Kidney epithelial cell (primary cell): Measurements from ENCODE around the gene CBX5. TPM values are rescaled to one million over a fixed set of nuclear protein-coding genes. Genes with fewer than 3 reads are reported as not detected.
"Not testable (repeated sequence)": the region's sequence is repeated elsewhere in the genome, so short reads cannot be mapped to it uniquely, and the experiment has no call there.

Experiments used
- DNase-seq: peaks from one replicate; pipeline ENCODE4 v3.0.0-alpha.2; 2010; ENCODE audit warnings: low read depth
- H3K27me3 ChIP-seq: 2 replicates; pipeline ENCODE4 v1.6.0; 2011; ENCODE audit warnings: low read length; ENCODE audit not compliant: control insufficient read depth, insufficient read depth
- H3K36me3 ChIP-seq: 2 replicates; pipeline ENCODE4 v1.5.1; 2011; ENCODE audit warnings: low read length; ENCODE audit not compliant: control insufficient read depth, insufficient read depth
- H3K4me3 ChIP-seq: 2 replicates; pipeline ENCODE4 v1.5.1; 2011; ENCODE audit warnings: low read depth, mild to moderate bottlenecking, control low read depth, low read length
- total RNA-seq: library from RNA; depleted of rRNA; stranded (reverse); fragments of >200 nt; gene quantifications from 2 replicates; pipeline ENCODE4 v1.2.3, GENCODE V29; 2015
- TF ChIP-seq, protein P1 (sequence below): IDR thresholded peaks from 2 replicates; pipeline ENCODE4 v1.5.1; 2011; ENCODE audit warnings: mild to moderate bottlenecking, moderate library complexity, low read length, control low read depth, inconsistent platforms; ENCODE audit not compliant: insufficient read depth, poor library complexity, severe bottlenecking

Gene CBX5
- total RNA-seq, 1 donor from 2014 or later = 63.8 TPM

DNA sequence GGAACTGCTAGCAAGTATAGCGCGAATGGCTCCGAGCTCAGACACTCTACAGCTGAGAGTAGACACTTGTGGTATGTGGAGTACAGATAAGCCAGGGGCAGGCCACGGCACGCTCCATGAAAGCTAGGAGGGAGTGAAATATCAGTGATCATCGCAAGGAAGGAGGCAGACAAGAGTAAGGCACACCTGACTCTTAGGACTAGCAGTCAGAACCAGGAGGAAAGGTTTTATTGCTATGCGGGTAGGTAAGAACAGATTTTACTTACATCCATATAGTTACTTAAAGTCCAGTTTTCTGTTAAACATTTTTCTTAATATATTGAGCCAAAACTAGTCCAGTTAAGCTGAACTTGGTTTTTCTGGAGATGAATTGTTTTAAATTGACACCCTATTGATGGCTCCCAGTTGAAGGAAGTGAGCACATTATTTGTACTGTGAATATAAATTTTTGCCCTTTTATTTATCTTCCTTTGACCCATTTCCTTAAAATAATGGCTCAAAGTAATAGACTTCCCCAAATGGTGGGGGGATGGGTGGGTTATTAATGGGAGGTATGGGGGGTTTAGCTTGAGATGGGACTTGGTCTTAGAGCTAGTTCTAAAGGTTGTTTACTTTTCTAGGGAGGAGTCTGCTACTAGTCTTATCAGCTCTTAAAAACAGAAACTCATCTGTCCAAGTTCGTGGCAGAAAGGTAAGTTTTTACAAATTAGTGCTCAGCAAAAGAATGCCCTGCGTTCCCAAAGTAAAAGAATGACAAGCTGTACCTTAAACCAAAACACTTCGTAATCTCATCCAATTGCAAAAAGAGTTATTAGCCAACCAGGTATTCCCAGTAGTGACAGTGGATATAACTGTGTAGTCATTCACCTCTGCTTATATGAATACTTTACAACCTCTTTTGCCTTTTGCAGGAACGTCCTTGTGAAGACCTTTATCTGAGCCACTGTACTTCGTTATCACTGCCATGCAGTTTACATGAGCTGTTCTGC lies 6.4 kb upstream of the CBX5 start:
- no peak overlapping the region for H3K4me3 ChIP-seq

DNA sequence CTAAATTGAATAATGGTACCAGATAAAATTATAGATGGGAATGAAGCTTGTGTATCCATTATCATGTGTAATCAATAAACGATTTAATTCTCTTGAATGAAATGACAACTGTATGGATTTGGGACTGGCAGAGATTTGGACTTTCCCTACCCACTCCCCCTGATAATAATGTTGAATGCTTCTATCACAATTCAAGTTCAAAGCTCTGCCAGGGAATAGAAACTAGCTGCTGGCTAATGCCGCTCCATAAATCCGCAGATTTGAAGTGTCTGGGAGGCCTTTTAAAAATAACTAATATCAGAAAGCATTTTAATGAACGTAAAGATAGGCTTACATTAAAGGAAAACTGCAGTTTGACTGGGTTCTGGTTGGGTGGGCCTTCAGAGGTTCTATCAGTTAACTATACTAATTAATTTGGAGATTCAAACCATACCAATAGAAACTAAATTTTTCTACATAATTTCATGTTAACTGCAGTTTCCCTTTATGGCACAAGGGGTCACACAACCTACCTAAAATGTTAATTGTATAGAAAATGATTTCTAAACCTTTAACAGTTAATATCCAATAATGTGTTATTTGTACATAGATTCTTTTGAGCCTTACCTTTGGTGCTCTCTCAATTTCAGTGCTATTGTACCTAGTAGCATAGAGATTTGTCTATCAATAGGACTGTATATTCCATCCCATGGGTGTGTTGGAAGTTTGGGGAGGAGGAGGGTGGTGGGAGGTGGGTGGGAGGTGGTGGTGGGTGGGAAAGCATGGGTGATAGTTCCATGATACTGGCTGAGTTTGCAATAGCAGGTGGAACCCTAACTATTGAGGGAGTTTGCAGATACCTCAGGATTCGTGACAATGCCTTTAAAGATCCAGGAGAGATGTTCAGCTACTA lies 5.5 kb upstream of the CBX5 start:
- peaks cover 7% of the 10 kb centered on the region for H3K36me3 ChIP-seq
- H3K4me3 ChIP-seq = no peak overlapping the region
- DNase-seq = no peak
- TF ChIP-seq, protein P1, sequence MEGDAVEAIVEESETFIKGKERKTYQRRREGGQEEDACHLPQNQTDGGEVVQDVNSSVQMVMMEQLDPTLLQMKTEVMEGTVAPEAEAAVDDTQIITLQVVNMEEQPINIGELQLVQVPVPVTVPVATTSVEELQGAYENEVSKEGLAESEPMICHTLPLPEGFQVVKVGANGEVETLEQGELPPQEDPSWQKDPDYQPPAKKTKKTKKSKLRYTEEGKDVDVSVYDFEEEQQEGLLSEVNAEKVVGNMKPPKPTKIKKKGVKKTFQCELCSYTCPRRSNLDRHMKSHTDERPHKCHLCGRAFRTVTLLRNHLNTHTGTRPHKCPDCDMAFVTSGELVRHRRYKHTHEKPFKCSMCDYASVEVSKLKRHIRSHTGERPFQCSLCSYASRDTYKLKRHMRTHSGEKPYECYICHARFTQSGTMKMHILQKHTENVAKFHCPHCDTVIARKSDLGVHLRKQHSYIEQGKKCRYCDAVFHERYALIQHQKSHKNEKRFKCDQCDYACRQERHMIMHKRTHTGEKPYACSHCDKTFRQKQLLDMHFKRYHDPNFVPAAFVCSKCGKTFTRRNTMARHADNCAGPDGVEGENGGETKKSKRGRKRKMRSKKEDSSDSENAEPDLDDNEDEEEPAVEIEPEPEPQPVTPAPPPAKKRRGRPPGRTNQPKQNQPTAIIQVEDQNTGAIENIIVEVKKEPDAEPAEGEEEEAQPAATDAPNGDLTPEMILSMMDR = peak; percentile 21
- H3K27me3 ChIP-seq = no peaks in the 10 kb centered on the region

More for the DNA sequence above, 6.4 kb upstream of the CBX5 start:
- Histone ChIP-seq H3K27me3 (no peaks in the 10 kb centered on the region), H3K36me3 (peaks cover 7% of the 10 kb centered on the region)
- DNase-seq = no peak
- TF ChIP-seq, protein P1 = no peak

DNA sequence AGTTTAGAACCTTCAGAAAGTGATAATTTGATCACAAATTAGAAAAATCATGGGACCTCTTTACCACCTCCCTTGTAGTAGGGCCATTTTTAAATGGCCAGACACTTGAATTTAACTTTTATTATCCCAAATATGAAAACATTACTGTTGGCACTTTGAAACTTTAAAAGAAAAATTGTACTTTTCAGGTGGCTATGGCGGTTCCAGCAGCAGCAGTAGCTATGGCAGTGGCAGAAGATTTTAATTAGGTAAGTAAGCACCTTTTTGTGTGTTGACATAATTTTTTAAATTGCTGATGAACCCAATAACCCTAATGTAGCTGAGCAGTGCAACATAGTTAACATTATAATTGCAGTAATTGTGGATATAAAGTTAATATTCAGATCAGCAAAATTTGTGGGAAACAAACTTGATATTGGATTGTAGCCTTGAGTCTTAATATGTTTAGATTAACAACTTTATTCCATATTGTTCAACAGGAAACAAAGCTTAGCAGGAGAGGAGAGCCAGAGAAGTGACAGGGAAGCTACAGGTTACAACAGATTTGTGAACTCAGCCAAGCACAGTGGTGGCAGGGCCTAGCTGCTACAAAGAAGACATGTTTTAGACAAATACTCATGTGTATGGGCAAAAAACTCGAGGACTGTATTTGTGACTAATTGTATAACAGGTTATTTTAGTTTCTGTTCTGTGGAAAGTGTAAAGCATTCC lies 4.3 kb upstream of the CBX5 start:
- not testable (repeated sequence) for H3K27me3 ChIP-seq, DNase-seq, H3K36me3 ChIP-seq
- peak overlapping the region; percentile 99 for H3K4me3 ChIP-seq

DNA sequence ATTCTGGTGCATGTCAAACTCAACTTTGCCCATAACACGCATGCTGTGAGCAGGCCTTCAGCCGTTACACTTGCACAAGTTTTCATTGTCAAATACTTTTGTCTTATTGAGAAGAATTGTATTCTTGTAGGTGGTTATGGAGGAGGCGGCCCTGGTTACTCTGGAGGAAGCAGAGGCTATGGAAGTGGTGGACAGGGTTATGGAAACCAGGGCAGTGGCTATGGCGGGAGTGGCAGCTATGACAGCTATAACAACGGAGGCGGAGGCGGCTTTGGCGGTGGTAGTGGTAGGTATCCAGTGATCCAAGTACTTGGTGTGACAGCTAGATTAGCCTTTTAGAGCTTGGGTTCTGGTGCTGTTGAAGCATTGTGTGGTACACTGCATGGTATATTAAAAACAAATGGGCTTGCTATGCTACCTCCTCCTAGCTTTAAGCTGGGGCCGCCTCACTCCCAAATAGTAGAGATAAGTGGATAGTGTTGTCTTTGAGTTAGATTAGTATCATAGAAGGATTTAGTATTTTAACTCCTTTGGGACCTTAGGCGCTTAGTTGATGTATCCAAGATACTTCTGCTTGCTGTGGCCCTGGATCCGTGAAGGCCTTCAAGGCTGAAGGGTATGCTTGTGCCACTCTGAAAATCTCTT lies 3.1 kb upstream of the CBX5 start:
- TF ChIP-seq, protein P1 = no peak
- peak overlapping the region; percentile 99 for H3K4me3 ChIP-seq
- no peak for DNase-seq
- peaks cover 7% of the 10 kb centered on the region for H3K36me3 ChIP-seq
- H3K27me3 ChIP-seq = no peaks in the 10 kb centered on the region

DNA sequence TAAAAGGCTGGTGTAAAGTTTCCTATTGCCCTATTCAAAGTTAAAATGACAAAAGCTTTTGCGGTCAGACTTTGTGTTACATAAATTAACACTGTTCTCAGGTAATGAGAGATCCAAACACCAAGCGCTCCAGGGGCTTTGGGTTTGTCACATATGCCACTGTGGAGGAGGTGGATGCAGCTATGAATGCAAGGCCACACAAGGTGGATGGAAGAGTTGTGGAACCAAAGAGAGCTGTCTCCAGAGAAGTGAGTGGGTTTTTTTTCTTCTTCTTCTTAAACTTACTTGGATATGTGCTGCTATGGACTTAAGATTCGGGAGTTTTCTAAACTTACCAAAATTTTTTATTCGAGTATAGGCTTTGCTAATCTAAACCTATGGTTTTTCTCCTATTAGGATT lies 1.8 kb upstream of the CBX5 start:
- not testable (repeated sequence) for H3K36me3 ChIP-seq, H3K27me3 ChIP-seq, DNase-seq
- H3K4me3 ChIP-seq = peak overlapping the region; percentile 99

DNA sequence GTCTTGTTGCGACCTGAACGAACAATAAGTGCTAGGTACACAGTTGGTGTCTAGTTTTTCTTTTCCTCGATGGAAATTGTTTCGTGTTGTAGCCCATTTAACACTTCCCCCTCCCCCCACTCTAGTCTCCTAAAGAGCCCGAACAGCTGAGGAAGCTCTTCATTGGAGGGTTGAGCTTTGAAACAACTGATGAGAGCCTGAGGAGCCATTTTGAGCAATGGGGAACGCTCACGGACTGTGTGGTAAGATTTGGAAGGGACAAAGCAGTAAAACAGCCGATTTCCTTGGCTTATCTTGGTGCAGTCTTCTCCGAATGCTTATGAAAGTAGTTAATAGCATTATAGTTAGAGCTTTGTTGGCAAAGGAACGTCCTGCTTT lies 1.3 kb upstream of the CBX5 start:
- H3K4me3 ChIP-seq = peak overlapping the region; percentile 99
- H3K27me3 ChIP-seq, DNase-seq, H3K36me3 ChIP-seq: not testable (repeated sequence)
